Head of caudate nucleus (tissue), 42 donors: Measurements from ENCODE around the gene SOX6.
"Not testable (repeated sequence)": the region's sequence is repeated elsewhere in the genome, so short reads cannot be mapped to it uniquely, and the experiment has no call there.

ENCODE experiments used
- DNase-seq, 42 donors: peaks; one replicate each; pipeline versions ENCODE4 v3.0.0 to v3.0.0-alpha.2; 2020 to 2021; ENCODE audit warnings: mixed read lengths in 7 of 42
- intact Hi-C: fragments of 100-400 bp; cut with DNase I; formaldehyde crosslinking; loops from one replicate; pipeline ENCODE4 v1.15.0; 2022

Gene SOX6

GRCh38 chr11:16171882-16172281 is 184.5 kb downstream of the SOX6 start:
- intact Hi-C loops: no loop called here
- no peak for DNase-seq

DNA sequence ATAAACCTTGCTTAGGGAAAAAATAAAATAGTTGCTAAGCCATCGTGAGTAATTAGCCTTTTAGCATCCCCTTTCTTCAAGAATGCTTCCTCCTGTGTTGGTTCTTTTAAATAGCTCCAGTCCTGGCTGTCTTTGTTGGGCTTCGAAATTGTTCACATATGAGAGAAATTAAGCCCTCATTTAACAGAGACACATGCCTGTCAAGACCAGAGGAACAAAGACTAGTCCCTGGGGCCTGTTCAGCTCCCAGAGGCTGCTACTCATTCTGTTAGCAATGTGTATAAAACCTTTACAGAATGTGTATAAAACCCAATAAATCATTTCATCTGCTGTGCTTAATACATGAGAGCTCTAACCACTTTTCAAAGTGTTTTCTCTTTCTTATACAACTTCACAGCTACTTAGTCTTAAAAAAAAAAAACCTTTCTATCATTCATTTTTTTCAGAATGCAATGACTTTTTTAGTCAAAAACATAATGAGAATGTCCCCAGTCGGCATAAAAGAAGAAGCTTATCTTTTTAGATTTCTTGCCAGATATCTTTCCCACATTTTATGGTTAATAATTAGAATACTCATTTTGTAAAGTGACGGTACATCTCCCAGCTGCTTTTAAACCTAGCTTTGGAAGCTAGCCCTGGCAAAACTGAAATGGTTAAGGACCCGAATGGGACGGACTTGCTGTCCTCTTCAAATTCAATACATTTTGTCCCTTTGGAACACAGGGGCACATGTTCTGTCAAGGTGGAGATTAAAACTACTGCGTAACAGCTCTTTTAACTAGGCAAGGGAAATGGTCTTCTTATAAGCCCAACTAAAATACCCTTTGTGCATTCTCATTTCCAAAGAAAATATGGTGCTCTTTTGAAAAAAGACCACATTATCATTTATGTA is 186.1 kb downstream of the SOX6 start:
- no peak for DNase-seq

GRCh38 chr11:16169541-16169940 is 186.8 kb downstream of the SOX6 start:
- intact Hi-C loops: no loop called here
- no peak for DNase-seq

More for the DNA sequence above, 186.1 kb downstream of the SOX6 start:
- intact Hi-C loops: no loop called here

DNA sequence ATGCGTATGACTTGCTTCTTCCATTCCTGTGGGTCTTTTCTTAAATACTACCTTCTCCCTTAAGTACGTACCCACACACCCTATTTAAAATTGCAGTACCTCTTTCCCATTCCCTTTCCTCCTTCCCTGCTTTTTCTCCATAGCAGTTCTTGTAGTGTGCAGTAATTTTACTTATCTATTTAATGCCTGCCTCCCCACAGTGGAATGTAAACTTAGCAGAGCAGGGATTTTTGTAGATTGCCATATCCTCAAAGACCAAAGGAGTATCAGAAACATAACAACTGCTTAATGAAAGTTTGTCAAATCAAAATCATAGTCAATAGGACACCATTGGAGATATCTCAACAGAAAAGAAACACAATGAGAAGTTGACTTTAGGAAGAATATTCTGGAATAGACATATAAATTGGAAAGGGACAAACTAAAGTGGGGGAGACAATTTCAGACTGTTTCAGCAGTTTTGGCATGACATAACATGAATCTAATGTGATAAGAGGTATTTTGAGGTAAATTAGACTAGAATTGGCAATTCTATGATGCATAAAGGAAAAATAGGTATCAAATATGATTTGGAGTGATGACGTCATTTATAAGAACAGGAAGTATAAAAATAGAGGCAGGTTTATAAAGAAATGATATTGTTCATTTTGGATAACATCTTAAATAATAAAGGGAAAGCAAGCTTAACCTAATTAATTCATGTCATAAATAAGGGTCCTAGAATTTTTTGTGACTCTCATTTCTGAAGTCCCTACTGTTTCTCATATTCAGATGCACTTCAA is 188.4 kb downstream of the SOX6 start:
- no peak for DNase-seq
- intact Hi-C loops: no loop called here

GRCh38 chr11:16166571-16166970 is 189.8 kb downstream of the SOX6 start:
- intact Hi-C loops: no loop called here
- DNase-seq: no peak

GRCh38 chr11:16160146-16160545 is 196.2 kb downstream of the SOX6 start:
- intact Hi-C loops: no loop called here
- DNase-seq: no peak

- intact Hi-C loops: no loop called here
- DNase-seq: no peak
These were observed 197.8 kb downstream of the SOX6 start for GRCh38 chr11:16158426-16158994.

- intact Hi-C loops: no loop called here
- no peak for DNase-seq
These were observed 199.0 kb downstream of the SOX6 start for GRCh38 chr11:16157327-16157726.

DNA sequence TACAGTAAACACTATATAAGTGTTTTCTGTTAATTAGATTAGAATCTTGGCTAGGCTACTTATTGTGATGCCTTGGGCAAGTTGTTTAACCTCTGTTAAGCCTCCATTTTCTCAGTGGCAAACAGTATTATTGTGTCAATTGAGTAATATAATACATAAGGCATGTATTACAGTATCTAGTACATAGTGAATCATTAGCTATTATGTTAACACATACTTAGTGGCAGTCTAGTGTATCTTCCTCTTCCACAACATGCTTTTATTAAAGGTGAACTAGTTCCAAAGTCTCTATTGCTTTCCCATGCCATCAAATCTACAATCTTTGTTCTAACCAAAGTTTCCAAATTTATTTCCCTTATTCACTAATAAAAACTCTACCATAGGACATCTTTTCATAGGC is 200.9 kb downstream of the SOX6 start:
- intact Hi-C loops: no loop called here
- no peak for DNase-seq

GRCh38 chr11:16154715-16155396 is 201.5 kb downstream of the SOX6 start:
- intact Hi-C loops: no loop called here
- no peak for DNase-seq

DNA sequence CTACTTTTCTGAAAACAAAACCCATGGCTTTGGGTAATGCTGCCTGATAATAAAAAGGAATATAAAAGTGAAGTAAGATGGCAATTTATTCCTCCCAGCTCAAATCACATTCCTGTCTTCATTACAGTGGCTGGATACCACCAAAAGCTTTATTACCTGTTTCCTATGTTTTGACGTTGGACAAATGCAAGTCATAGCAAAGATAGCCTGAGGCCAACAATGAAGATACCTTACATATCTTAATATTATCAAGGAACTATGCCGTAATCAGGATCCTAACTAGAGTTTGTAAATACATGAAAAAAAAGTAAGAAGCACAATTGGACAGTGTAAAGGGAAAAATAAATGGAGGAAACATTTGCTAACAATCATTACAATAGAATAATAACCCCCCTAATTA is 202.4 kb downstream of the SOX6 start:
- DNase-seq: no peak
- intact Hi-C loops: no loop called here

GRCh38 chr11:16151138-16151537 is 205.2 kb downstream of the SOX6 start:
- intact Hi-C loops: no loop called here
- DNase-seq: no peak

- no peak for DNase-seq
- intact Hi-C loops: no loop called here
These were observed 206.9 kb downstream of the SOX6 start for GRCh38 chr11:16149476-16149875.

- intact Hi-C loops: no loop called here
- DNase-seq: peak in 18 of 42 donors; percentile 2 to 51 (median 13)
These were observed 207.9 kb downstream of the SOX6 start for GRCh38 chr11:16148301-16148931.

DNA sequence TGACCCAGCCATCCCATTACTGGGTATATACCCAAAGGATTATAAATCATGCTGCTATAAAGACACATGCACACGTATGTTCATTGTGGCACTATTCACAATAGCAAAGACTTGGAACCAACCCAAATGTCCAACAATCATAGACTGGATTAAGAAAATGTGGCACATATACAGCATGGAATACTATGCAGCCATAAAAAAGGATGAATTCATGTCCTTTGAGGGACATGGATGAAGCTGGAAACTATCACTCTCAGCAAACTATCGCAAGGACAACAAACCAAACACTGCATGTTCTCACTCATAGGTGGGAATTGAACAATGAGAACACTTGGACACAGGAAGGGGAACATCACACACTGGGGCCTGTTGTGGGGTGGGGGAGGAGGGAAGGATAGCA is 209.4 kb downstream of the SOX6 start:
- intact Hi-C loops, DNase-seq: not testable (repeated sequence)

DNA sequence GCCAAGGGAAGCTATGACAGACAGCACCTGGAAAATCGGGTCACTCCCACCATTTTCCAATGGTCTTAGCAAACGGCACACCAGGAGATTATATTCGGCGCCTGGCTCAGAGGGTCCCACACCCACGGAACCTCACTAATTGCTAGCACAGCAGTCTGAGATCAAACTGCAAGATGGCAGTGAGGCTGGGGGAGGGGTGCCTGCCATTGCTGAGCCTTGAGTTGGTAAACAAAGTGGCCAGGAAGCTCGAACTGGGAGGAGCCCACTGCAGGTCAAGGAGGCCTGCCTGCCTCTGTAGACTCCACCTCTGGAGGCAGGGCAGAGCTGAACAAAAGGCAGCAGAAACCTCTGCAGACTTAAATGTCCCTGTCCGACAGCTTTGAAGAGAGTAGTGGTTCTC is 214.7 kb downstream of the SOX6 start:
- intact Hi-C loops, DNase-seq: not testable (repeated sequence)

DNA sequence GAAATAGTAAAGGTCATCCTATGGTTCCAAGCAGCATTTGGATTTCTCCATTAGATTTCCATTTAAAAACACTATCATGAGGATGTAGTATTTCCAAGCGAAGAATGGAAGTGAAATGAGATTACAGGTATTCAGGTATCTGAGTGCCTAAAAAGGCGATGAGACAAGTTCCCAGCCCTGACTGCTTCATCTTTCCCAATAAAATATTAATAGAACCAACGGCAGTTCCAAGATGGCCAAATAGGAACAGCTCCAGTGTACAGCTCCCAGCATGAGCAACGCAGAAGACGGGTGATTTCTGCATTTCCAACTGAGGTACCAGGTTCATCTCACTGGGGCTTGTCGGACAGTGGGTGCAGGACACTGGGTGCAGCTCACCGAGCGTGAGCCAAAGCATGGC is 215.2 kb downstream of the SOX6 start:
- intact Hi-C loops, DNase-seq: not testable (repeated sequence)

DNA sequence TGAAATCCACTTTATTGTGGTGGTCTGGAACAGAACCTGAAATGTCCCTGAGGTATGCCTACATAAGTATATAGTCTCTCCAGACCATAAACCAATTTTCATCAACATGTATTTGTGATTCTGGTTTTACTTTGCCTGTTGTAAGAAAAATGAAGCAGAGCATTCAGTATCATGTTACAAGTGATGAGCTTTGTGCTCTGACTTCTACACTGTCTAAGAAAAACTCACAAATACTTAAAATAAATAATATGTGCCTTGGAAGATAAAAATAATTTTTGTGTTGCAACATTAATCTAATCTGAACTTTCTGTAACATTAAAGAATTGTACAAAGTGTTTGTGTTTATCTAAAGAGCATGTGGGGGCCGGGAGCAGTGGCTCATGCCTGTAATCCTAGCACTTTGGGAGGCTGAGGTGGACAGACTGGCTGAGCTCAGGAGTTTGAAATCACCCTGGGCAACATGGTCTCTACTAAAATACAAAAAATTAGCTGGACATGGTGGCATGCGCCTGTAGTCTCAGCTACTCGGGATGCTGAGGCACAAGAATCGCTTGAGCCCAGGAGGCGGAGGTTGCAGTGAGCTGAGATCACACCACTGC is 219.5 kb downstream of the SOX6 start:
- intact Hi-C loops: no loop called here

DNA sequence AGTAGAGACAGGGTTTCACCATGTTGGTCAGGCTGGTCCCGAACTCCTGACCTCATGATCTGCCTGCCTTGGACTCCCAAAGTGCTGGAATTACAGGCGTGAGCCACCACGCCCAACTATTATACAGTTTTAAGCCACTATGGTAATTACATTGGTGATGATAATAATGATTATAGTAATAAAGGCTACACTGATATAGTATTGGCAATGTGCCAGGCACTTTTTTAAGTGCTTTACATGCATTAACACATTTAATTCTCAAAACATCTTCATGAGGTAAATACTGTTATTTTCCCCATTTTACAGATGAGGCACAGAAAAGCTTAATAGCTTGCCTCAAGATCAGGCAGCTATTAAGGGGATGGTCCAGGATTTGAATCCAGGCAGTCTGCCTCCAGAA is 222.5 kb downstream of the SOX6 start:
- intact Hi-C loops: no loop called here
- DNase-seq: no peak

More for the DNA sequence above, 219.5 kb downstream of the SOX6 start:
- no peak for DNase-seq
